Measurements from ENCODE around the gene NSD2.

DNA sequence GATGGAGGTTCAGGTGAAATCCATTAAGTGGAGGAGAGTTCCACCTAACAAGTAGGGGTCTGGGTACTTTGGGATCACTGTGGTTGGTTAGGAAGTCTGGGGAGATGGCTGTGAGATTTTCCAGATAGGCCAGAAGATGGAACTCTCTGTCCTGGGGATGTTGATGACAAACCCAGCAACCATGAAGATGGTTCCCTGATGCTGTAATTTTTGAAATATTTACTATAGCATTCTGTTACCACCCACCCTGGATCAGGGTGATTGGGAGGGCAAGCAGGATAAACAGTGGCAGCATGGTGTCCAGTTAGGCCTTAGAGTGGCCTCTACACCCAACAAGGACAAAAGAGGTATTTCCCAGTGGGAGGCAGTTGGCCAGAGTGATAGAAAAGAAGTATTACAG is 153.5 kb downstream of the NSD2 start:
- TF ChIP-seq MXI1 (conservative IDR thresholded peaks at IDR 0.05; ENCODE audit: poor library complexity, severe bottlenecking) (no peak), POLR2AphosphoS5 (IDR thresholded peaks at IDR 0.05) (no peak), EZH2 (IDR thresholded peaks at IDR 0.05; ENCODE audit: borderline replicate concordance, insufficient read depth, low read length, poor library complexity, severe bottlenecking) (no peak)
- TF ChIP-seq, protein P1, sequence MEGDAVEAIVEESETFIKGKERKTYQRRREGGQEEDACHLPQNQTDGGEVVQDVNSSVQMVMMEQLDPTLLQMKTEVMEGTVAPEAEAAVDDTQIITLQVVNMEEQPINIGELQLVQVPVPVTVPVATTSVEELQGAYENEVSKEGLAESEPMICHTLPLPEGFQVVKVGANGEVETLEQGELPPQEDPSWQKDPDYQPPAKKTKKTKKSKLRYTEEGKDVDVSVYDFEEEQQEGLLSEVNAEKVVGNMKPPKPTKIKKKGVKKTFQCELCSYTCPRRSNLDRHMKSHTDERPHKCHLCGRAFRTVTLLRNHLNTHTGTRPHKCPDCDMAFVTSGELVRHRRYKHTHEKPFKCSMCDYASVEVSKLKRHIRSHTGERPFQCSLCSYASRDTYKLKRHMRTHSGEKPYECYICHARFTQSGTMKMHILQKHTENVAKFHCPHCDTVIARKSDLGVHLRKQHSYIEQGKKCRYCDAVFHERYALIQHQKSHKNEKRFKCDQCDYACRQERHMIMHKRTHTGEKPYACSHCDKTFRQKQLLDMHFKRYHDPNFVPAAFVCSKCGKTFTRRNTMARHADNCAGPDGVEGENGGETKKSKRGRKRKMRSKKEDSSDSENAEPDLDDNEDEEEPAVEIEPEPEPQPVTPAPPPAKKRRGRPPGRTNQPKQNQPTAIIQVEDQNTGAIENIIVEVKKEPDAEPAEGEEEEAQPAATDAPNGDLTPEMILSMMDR (IDR thresholded peaks at IDR 0.05; ENCODE audit: poor library complexity, severe bottlenecking) = no peak
